GM12878 (cell line): ENCODE measurements around the gene WWP2. TPM values are rescaled to one million over a fixed set of nuclear protein-coding genes. Genes with fewer than 3 reads are reported as not detected.

Experiments used
- HDGF ChIP-seq: fragments of 450-650 bp; IDR thresholded peaks from 2 replicates; pipeline ENCODE4 v1.6.1; 2016; ENCODE audit warnings: antibody characterized with exemption
- ZBED1 ChIP-seq: IDR thresholded peaks from 2 replicates; pipeline ENCODE4 v1.6.1; 2016; ENCODE audit warnings: borderline replicate concordance
- polyA plus RNA-seq, 11 experiments: library from polyadenylated mRNA; depleted of rRNA in 4 of 11; unstranded in 6 of 11; stranded (reverse) in 5 of 11; fragments of >200 nt; fragmentation: Nextera tagmentation in 4 of 11; fragmentation: Illumina TruSeq in 1 of 11; extraction: Ambion mirVana in 4 of 11; extraction: Trizol in 1 of 11; gene quantifications; 1 replicate in 1 of 11; 2 replicates in 10 of 11; pipeline versions ENCODE4 v1.2.1 to v1.2.3, GENCODE V29; 2011 to 2016; ENCODE audit warnings: inconsistent platforms in 2 of 11, missing spikeins in 2 of 11, low read depth in 1 of 11
- total RNA-seq, 4 experiments: library from RNA; depleted of rRNA in 3 of 4; stranded (reverse); fragments of >200 nt in 3 of 4; fragmentation: Illumina TruSeq in 1 of 4; extraction: Trizol in 1 of 4; gene quantifications; 2 replicates each; pipeline versions ENCODE4 v1.2.1 to v1.2.3, GENCODE V29; 2013 to 2021
- TF ChIP-seq, protein P1 (sequence below): fragments of 450-650 bp; IDR thresholded peaks from 2 replicates; pipeline ENCODE4 v1.6.1; 2017; ENCODE audit warnings: mild to moderate bottlenecking, moderate library complexity
- TF ChIP-seq, protein P2 (sequence below): fragments of 450-650 bp; IDR thresholded peaks from 2 replicates; pipeline ENCODE4 v1.6.1; 2016; ENCODE audit warnings: mild to moderate bottlenecking
- TF ChIP-seq, protein P3 (sequence below): fragments of 450-650 bp; IDR thresholded peaks from 2 replicates; pipeline ENCODE4 v1.6.1; 2017; ENCODE audit warnings: antibody characterized with exemption, mild to moderate bottlenecking, moderate library complexity

The WWP2 gene
- total and polyA plus RNA-seq, 10 of the 15 experiments (the other 5 are each of a cell fraction or from before 2014, with no cell fraction given), result 2.8 to 47.0 (median 23.8) TPM

DNA sequence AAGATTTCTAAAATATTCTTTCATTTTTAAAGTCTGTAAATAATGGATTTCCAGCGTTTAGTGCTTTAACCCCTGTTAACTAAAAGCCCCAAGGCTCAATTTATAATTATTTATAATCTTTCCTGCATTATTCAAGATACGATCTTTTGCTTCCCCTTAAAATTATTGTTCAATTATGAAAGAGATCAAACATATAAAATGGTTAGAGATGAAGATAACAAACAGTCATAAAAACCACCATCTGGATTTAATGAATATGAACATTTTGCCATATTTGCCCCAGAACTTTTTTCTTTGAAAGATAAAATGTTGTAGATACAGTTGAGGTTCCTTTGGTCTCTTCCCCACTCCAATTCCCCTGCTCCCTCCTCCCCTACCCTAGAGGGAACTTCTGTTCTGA, 17.6 kb downstream of the WWP2 start (continued):
- TF ChIP-seq, protein P1, sequence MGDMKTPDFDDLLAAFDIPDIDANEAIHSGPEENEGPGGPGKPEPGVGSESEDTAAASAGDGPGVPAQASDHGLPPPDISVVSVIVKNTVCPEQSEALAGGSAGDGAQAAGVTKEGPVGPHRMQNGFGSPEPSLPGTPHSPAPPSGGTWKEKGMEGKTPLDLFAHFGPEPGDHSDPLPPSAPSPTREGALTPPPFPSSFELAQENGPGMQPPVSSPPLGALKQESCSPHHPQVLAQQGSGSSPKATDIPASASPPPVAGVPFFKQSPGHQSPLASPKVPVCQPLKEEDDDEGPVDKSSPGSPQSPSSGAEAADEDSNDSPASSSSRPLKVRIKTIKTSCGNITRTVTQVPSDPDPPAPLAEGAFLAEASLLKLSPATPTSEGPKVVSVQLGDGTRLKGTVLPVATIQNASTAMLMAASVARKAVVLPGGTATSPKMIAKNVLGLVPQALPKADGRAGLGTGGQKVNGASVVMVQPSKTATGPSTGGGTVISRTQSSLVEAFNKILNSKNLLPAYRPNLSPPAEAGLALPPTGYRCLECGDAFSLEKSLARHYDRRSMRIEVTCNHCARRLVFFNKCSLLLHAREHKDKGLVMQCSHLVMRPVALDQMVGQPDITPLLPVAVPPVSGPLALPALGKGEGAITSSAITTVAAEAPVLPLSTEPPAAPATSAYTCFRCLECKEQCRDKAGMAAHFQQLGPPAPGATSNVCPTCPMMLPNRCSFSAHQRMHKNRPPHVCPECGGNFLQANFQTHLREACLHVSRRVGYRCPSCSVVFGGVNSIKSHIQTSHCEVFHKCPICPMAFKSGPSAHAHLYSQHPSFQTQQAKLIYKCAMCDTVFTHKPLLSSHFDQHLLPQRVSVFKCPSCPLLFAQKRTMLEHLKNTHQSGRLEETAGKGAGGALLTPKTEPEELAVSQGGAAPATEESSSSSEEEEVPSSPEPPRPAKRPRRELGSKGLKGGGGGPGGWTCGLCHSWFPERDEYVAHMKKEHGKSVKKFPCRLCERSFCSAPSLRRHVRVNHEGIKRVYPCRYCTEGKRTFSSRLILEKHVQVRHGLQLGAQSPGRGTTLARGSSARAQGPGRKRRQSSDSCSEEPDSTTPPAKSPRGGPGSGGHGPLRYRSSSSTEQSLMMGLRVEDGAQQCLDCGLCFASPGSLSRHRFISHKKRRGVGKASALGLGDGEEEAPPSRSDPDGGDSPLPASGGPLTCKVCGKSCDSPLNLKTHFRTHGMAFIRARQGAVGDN, result no peak
- TF ChIP-seq, protein P2, sequence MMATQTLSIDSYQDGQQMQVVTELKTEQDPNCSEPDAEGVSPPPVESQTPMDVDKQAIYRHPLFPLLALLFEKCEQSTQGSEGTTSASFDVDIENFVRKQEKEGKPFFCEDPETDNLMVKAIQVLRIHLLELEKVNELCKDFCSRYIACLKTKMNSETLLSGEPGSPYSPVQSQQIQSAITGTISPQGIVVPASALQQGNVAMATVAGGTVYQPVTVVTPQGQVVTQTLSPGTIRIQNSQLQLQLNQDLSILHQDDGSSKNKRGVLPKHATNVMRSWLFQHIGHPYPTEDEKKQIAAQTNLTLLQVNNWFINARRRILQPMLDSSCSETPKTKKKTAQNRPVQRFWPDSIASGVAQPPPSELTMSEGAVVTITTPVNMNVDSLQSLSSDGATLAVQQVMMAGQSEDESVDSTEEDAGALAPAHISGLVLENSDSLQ, result no peak
- TF ChIP-seq, protein P3, sequence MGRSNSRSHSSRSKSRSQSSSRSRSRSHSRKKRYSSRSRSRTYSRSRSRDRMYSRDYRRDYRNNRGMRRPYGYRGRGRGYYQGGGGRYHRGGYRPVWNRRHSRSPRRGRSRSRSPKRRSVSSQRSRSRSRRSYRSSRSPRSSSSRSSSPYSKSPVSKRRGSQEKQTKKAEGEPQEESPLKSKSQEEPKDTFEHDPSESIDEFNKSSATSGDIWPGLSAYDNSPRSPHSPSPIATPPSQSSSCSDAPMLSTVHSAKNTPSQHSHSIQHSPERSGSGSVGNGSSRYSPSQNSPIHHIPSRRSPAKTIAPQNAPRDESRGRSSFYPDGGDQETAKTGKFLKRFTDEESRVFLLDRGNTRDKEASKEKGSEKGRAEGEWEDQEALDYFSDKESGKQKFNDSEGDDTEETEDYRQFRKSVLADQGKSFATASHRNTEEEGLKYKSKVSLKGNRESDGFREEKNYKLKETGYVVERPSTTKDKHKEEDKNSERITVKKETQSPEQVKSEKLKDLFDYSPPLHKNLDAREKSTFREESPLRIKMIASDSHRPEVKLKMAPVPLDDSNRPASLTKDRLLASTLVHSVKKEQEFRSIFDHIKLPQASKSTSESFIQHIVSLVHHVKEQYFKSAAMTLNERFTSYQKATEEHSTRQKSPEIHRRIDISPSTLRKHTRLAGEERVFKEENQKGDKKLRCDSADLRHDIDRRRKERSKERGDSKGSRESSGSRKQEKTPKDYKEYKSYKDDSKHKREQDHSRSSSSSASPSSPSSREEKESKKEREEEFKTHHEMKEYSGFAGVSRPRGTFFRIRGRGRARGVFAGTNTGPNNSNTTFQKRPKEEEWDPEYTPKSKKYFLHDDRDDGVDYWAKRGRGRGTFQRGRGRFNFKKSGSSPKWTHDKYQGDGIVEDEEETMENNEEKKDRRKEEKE, result no peak
- no peak for TF ChIP-seq HDGF
- TF ChIP-seq ZBED1, result no peak
